GM18867 (cell line): ENCODE measurements around the gene AZI2.

Source experiments
- ATAC-seq: cut with Tn5 transposase; IDR thresholded peaks from one replicate; pipeline ENCODE4 v1.9.1; 2021; ENCODE audit warnings: mild to moderate bottlenecking, moderate library complexity; ENCODE audit not compliant: unreplicated experiment

AZI2 gene, protein sequence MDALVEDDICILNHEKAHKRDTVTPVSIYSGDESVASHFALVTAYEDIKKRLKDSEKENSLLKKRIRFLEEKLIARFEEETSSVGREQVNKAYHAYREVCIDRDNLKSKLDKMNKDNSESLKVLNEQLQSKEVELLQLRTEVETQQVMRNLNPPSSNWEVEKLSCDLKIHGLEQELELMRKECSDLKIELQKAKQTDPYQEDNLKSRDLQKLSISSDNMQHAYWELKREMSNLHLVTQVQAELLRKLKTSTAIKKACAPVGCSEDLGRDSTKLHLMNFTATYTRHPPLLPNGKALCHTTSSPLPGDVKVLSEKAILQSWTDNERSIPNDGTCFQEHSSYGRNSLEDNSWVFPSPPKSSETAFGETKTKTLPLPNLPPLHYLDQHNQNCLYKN

GRCh38 chr3:28348629-28349468 lies at the start of gene AZI2, which contains the start of gene ZCWPW2:
Gene AZI2, minus strand, starts transcription at chr3:28348824. Its CDS starts 8,207 bp downstream, at chr3:28340617.
Gene ZCWPW2, plus strand, starts transcription at chr3:28348721. Its CDS starts 64,348 bp downstream, at chr3:28413069.
- ATAC-seq = peak; percentile 91

GRCh38 chr3:28388978-28389377 lies 40.4 kb upstream of the AZI2 start:
- ATAC-seq = no peak

- ATAC-seq = no peak
Measured at GRCh38 chr3:28386049-28386448, 37.4 kb upstream of the AZI2 start.

- ATAC-seq = no peak
Measured at GRCh38 chr3:28376424-28376823, 27.8 kb upstream of the AZI2 start.

DNA sequence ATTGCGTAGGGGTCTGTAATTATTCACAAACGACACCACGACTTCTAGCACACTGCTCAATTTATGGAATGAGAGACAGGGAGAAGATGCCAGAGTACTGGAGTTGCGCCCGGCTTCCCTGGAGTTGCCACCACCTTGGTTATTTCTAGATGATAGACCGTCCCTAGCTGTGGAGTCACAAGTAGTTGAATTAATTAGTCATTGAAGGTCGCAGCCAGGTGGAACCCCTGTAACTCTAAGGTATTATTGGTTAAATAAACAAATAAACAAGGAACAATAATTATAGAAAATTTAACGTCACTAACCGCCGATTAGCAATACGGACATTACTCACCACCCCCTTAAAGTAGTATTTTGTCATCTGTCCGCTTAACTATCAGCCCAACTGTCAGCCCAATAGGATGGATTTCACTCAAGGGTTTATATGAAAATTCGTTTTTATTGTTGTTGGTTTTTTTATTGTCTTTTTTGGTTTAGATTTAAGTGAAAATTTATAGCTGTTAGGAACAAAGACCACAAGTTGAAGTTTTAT lies 911 bp upstream of the AZI2 start:
- no peak for ATAC-seq

DNA sequence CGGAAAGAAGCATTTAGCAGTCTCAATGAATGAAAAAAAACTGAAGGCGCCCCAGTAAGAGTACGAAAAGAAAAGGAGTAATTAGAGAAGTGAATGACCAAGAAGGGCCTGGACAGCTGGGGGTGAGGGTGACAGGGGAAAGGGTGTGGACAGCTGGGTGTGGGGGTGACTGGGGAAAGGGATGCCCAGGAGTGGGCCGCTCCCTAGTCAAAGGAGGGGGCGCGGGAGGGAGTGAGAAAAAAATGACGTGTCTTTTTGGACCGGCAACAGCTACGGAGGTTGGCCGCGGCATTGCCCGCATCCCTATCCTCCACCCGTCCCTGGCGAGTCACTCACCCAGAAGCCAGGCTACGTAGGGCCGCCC lies 377 bp downstream of the AZI2 start:
- no peak for ATAC-seq

DNA sequence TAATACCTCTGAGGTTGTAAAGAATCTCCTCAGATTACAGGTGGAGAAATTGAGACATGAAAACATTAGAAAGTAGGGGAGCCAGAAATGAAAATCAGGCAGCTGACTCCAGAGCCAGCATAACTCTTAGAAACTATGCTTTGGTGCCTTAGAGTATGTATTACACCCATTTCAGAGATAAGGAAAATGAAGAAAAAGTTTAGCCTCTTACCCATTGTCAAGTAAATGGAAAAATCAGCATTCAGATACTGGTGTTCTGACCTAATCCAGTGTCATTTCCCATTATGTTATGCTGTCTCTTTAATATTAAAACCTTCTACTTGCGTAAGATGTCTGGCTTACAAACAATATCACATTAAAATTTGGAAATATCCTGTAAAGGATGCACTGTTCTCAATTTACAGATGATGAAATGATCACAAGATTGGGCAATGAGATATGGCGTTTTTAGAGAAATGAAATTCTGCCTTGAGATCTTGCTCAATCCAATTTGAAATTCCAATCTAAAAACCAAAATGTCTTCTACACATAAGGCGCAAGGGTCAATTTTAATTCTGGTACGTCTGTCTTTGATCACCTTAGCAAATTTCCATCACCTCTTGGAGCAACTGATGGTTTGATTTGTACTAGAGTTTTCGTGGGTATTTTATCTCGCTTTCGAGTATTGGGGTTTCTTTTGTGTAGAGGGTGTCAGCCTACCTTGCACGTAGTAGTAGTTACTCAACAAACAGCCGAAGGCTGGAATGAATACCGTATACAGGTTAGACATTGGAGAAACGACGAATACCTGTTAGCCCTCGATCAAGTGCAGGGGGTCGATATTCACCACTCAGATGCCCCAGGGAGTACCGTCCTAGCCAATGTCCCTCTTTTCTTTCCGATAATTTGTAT lies 1.0 kb downstream of the AZI2 start:
- no peak for ATAC-seq

- no peak for ATAC-seq
Measured at GRCh38 chr3:28345690-28346089, 2.9 kb downstream of the AZI2 start.

DNA sequence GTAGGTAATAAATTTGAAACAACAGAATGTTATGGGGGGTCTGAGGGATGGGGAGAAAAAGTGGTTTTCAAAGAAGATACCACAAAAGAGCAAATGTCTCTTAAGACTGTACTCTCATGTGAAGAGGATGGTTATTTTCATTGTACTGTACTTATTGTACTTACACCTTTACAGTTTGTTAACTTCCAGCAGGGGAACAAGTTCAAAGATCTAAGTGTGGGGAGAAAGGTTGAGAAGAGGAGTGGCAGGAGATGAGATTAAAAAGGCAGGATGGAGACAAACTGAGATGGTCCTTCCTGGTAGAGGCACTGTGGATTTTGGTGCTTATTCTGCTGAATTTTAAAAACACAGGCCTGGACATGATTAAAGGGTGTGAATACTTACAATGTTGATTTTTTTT lies 5.5 kb downstream of the AZI2 start:
- no peak for ATAC-seq

DNA sequence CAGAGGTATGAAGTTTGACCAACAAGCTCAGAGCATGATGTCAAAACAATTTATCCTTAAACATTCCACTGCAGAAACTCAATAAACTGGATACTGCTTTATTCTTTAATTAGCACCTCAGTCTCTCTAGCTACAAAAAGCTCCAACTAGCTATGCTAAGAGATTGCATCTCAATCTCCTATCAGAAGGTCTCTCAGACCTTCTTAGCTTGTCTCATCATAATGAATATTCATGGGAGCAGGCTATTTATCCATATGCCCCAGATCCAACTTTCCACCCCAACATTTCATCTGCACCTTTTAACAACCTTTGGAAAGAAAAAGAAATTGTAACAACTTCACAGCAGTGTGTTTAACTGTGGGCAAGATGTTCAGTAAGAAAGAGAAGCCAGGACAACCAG lies 11.4 kb downstream of the AZI2 start:
- ATAC-seq = no peak

GRCh38 chr3:28335246-28335645 lies 13.4 kb downstream of the AZI2 start:
- ATAC-seq = no peak

- no peak for ATAC-seq
Measured at GRCh38 chr3:28334552-28334951, 14.1 kb downstream of the AZI2 start.

- ATAC-seq = no peak
Measured at GRCh38 chr3:28328188-28329151, 20.2 kb downstream of the AZI2 start.

DNA sequence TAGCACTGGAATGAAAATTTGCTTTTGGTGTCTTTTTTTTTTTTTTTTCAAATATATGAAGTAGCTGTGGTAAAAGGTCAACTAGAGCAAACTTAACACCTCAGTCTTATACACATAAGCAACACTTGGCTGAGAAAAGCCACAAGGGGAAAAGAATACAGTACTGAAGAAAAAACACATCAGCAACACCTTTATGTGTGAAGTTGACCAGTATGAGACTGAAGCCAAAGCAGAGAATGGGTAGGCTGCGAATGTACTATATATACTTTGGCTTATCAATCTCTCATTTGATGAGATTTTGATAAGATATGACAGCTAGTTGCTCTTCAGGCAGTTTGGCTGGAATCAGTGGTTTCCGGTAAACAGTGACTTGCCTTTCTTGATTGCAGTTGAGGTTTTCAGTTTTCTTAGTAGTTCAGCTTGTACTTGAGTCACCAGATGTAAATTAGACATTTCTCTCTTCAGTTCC lies 22.1 kb downstream of the AZI2 start:
- peak; percentile 91 for ATAC-seq

GRCh38 chr3:28322464-28322863 lies 26.2 kb downstream of the AZI2 start:
- no peak for ATAC-seq

DNA sequence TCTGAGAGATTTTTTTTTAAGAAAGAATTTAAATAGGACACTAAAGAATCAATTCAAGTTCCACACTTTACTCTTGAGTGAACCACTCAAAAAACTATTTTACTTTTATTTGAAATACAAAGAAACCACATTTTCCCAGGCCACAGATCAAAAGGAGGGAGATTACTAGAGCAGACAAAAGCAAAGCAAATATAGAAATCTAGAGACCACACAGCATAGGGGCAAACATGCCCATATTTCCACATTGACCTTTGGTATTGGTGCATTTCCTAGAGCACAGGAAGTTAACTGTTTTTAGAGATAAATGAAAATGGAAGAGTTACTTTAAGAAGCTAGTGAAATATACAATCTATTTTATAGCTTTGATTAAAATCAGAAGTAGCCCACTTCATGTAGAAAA lies 27.6 kb downstream of the AZI2 start:
- no peak for ATAC-seq

DNA sequence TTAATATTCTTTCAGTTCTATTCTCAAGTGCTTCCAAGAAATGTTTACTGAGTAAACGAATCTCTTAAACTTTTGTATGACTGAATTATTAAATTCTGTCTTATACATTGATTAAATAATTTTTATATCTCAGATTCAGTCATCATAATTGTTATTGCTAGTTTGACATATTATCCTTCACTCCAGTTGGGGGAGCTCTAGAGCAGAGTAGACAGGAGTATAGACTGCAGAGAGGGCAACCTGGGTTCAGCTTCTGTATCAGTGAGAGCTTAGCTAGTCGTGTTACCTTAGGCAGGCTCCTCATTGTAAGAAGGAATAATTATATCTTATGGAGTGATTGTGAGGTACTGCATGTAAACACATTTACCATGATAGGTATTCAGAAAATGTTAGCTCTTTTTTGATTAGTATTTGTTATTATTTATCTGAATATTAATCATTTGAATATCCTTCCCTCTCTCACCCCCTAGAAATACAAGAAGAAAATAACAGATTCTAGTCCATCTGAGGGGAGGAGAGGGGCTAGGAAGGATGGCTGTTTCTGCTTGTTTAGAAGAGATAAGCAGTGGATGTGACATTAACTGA lies 31.1 kb downstream of the AZI2 start:
- peak; percentile 96 for ATAC-seq

- no peak for ATAC-seq
Measured at GRCh38 chr3:28316226-28316625, 32.4 kb downstream of the AZI2 start.

- ATAC-seq = no peak
Measured at GRCh38 chr3:28315711-28316110, 32.9 kb downstream of the AZI2 start.
